GM12891 (cell line): ENCODE results near the gene ANKRD55.
"Not testable (repeated sequence)": the region's sequence is repeated elsewhere in the genome, so short reads cannot be mapped to it uniquely, and the experiment has no call there.

Experiments used
- POLR2A ChIP-seq: IDR thresholded peaks from 2 replicates; pipeline ENCODE4 v1.6.1; 2011; ENCODE audit warnings: low read depth, low read length, control low read depth
- SPI1 ChIP-seq: IDR thresholded peaks from 2 replicates; pipeline ENCODE4 v1.6.1; 2011; ENCODE audit warnings: low read depth, low read length, control low read depth

GRCh38 chr5:56268707-56269106, 35.6 kb upstream of the ANKRD55 start:
- not testable (repeated sequence) for TF ChIP-seq SPI1, POLR2A
